Ovary (tissue), 3 donors: ENCODE results near the gene ALDH1A1.

Source experiments
- POLR2A ChIP-seq: fragments of 450-650 bp; IDR thresholded peaks from one replicate; pipeline ENCODE4 v1.6.1; 2017; ENCODE audit warnings: antibody characterized with exemption, mild to moderate bottlenecking, moderate library complexity
- TF ChIP-seq, protein P1 (sequence below), 3 donors: fragments of 450-650 bp in 2 of 3; fragments of 200-600 bp in 1 of 3; IDR thresholded peaks; one replicate each; pipeline versions ENCODE4 v1.5.1 to v1.8.0; 2016 to 2022; ENCODE audit warnings: antibody characterized with exemption in 3 of 3, mild to moderate bottlenecking in 1 of 3
- donor health status: DM: no; HTN: no; CAD: no.

DNA sequence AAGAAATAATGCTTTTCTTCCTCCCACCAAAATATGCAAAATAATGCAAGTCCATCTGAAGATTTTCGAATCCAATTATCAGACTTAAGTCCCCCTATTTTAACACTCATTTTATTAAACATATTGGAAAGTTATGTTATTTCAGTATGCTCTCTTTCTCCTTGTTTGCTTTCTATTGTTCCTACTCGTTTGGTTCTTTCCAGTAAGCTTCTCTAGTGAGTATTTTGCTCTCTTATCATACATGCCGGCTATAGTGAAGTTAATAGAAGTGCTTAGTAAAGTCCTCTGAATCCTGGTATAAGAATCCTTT, 517 bp downstream of the ALDH1A1 start:
- TF ChIP-seq, protein P1, sequence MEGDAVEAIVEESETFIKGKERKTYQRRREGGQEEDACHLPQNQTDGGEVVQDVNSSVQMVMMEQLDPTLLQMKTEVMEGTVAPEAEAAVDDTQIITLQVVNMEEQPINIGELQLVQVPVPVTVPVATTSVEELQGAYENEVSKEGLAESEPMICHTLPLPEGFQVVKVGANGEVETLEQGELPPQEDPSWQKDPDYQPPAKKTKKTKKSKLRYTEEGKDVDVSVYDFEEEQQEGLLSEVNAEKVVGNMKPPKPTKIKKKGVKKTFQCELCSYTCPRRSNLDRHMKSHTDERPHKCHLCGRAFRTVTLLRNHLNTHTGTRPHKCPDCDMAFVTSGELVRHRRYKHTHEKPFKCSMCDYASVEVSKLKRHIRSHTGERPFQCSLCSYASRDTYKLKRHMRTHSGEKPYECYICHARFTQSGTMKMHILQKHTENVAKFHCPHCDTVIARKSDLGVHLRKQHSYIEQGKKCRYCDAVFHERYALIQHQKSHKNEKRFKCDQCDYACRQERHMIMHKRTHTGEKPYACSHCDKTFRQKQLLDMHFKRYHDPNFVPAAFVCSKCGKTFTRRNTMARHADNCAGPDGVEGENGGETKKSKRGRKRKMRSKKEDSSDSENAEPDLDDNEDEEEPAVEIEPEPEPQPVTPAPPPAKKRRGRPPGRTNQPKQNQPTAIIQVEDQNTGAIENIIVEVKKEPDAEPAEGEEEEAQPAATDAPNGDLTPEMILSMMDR (IDR thresholded peaks at IDR 0.05): no peak
- no peak for TF ChIP-seq POLR2A
